SU-DHL-6 (cell line): Measurements from ENCODE around the gene SRGAP1.

Experiments
- H2AFZ ChIP-seq: fragments of 200-600 bp; sonication (generic); 2 replicates; pipeline ENCODE4 v1.6.1; 2014; ENCODE audit warnings: low read depth, mild to moderate bottlenecking, moderate library complexity, mixed read lengths, antibody characterized with exemption, low read length; ENCODE audit not compliant: severe bottlenecking
- H3F3A ChIP-seq: fragments of 200-600 bp; shearing (Covaris generic); 2 replicates; pipeline ENCODE4 v1.6.0; 2016; ENCODE audit warnings: antibody characterized with exemption, mild to moderate bottlenecking; ENCODE audit not compliant: insufficient read depth
- H3K27ac ChIP-seq: fragments of 200-600 bp; sonication (generic); 2 replicates; pipeline ENCODE4 v1.5.1; 2016; ENCODE audit warnings: low read depth, mild to moderate bottlenecking, low read length, moderate library complexity, mixed read lengths
- H3K27me3 ChIP-seq: fragments of 200-600 bp; sonication (generic), shearing (Covaris generic); 2 replicates; pipeline ENCODE4 v1.6.0; 2014; ENCODE audit warnings: mild to moderate bottlenecking, low read length
- H3K36me3 ChIP-seq: fragments of 200-600 bp; sonication (generic); 2 replicates; pipeline ENCODE4 v1.6.1; 2014; ENCODE audit warnings: mild to moderate bottlenecking, low read length, mixed read lengths
- H3K4me2 ChIP-seq: fragments of 300-600, 200-600 bp; shearing (Covaris generic), sonication (generic); 2 replicates; pipeline ENCODE4 v1.6.0; 2014; ENCODE audit warnings: low read length, low read depth, mild to moderate bottlenecking; ENCODE audit not compliant: poor library complexity, severe bottlenecking
- H3K4me3 ChIP-seq: fragments of 200-600 bp; sonication (generic); 2 replicates; pipeline ENCODE4 v1.5.1; 2014; ENCODE audit warnings: antibody characterized with exemption, low read length, mild to moderate bottlenecking, mixed read lengths; ENCODE audit not compliant: insufficient read depth, poor library complexity, severe bottlenecking
- H3K79me2 ChIP-seq: fragments of 200-600 bp; sonication (generic); 2 replicates; pipeline ENCODE4 v1.6.1; 2014; ENCODE audit warnings: mild to moderate bottlenecking, low read length, moderate library complexity; ENCODE audit not compliant: insufficient read depth
- H3K9ac ChIP-seq: fragments of 200-600 bp; sonication (generic); 2 replicates; pipeline ENCODE4 v1.7.0; 2014; ENCODE audit warnings: mild to moderate bottlenecking, low read length
- H3K9me2 ChIP-seq: fragments of 200-600 bp; sonication (generic); replicated peaks from 2 replicates; pipeline ENCODE4 v1.6.1; 2014; ENCODE audit warnings: low read length; ENCODE audit not compliant: insufficient read depth
- H3K9me3 ChIP-seq: fragments of 200-600 bp; sonication (generic); 2 replicates; pipeline ENCODE4 v1.6.1; 2014; ENCODE audit warnings: low read length, mixed read lengths; ENCODE audit not compliant: insufficient read depth
- H4K20me1 ChIP-seq: fragments of 200-600 bp; sonication (generic); 2 replicates; pipeline ENCODE4 v1.6.1; 2014; ENCODE audit warnings: low read depth, mild to moderate bottlenecking, antibody characterized with exemption, low read length, moderate library complexity, mixed read lengths
- EZH2phosphoT487 ChIP-seq: fragments of 200-600 bp; sonication (generic), shearing (Covaris generic); conservative IDR thresholded peaks from 2 replicates; pipeline ENCODE4 v1.6.1; 2018; ENCODE audit warnings: mild to moderate bottlenecking, antibody characterized with exemption, low read length, moderate library complexity, mixed read lengths
- TF ChIP-seq, protein P1 (sequence below): fragments of 200-600 bp; sonication (generic); IDR thresholded peaks from one replicate; pipeline ENCODE4 v1.5.1; 2017; ENCODE audit warnings: antibody characterized with exemption, mild to moderate bottlenecking, low read length, moderate library complexity; ENCODE audit not compliant: insufficient read depth, poor library complexity, severe bottlenecking

The SRGAP1 gene

GRCh38 chr12:64092507-64093196, 248.2 kb downstream of the SRGAP1 start:
- Histone ChIP-seq H3K79me2 (no peaks in the 10 kb centered on the region), H3K4me3 (no peak overlapping the region), H3K9me2 (no peaks in the 10 kb centered on the region), H3K4me2 (no peak overlapping the region), H3K9ac (no peak overlapping the region), H3F3A (no peaks in the 10 kb centered on the region), H3K36me3 (no peaks in the 10 kb centered on the region), H3K9me3 (no peaks in the 10 kb centered on the region), H4K20me1 (no peaks in the 10 kb centered on the region; the same call in 1 of the 2 replicates), H3K27me3 (no peaks in the 10 kb centered on the region), H3K27ac (no peak overlapping the region), H2AFZ (no peak overlapping the region)
- TF ChIP-seq EZH2phosphoT487 = no peak
- TF ChIP-seq, protein P1, sequence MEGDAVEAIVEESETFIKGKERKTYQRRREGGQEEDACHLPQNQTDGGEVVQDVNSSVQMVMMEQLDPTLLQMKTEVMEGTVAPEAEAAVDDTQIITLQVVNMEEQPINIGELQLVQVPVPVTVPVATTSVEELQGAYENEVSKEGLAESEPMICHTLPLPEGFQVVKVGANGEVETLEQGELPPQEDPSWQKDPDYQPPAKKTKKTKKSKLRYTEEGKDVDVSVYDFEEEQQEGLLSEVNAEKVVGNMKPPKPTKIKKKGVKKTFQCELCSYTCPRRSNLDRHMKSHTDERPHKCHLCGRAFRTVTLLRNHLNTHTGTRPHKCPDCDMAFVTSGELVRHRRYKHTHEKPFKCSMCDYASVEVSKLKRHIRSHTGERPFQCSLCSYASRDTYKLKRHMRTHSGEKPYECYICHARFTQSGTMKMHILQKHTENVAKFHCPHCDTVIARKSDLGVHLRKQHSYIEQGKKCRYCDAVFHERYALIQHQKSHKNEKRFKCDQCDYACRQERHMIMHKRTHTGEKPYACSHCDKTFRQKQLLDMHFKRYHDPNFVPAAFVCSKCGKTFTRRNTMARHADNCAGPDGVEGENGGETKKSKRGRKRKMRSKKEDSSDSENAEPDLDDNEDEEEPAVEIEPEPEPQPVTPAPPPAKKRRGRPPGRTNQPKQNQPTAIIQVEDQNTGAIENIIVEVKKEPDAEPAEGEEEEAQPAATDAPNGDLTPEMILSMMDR = no peak

- no peak overlapping the region for H3K4me3 ChIP-seq
- TF ChIP-seq, protein P1 = no peak
- no peak for TF ChIP-seq EZH2phosphoT487
- no peak overlapping the region for H3K4me2 ChIP-seq
- H3K9me2 ChIP-seq = no peaks in the 10 kb centered on the region
- no peaks in the 10 kb centered on the region for H3K79me2 ChIP-seq
- no peaks in the 10 kb centered on the region for H3K9me3 ChIP-seq
- no peaks in the 10 kb centered on the region; the same call in 1 of the 2 replicates for H4K20me1 ChIP-seq
- no peak overlapping the region for H3K27ac ChIP-seq
- no peak overlapping the region for H2AFZ ChIP-seq
- H3K9ac ChIP-seq = no peak overlapping the region
- no peaks in the 10 kb centered on the region for H3K27me3 ChIP-seq
- H3F3A ChIP-seq = no peaks in the 10 kb centered on the region
- H3K36me3 ChIP-seq = no peaks in the 10 kb centered on the region
Observed at GRCh38 chr12:64093689-64094088, 249.2 kb downstream of the SRGAP1 start.

- H3K79me2 ChIP-seq = no peaks in the 10 kb centered on the region
- H3K4me2 ChIP-seq = no peak overlapping the region
- no peaks in the 10 kb centered on the region for H3K36me3 ChIP-seq
- no peak for TF ChIP-seq EZH2phosphoT487
- TF ChIP-seq, protein P1 = no peak
- H3F3A ChIP-seq = no peaks in the 10 kb centered on the region
- H3K27me3 ChIP-seq = no peaks in the 10 kb centered on the region
- H3K9me2 ChIP-seq = no peaks in the 10 kb centered on the region
- H4K20me1 ChIP-seq = no peaks in the 10 kb centered on the region; the same call in 1 of the 2 replicates
- H3K9me3 ChIP-seq = no peaks in the 10 kb centered on the region
- no peak overlapping the region for H3K4me3 ChIP-seq
- no peak overlapping the region for H3K9ac ChIP-seq
- H3K27ac ChIP-seq = no peak overlapping the region
- no peak overlapping the region for H2AFZ ChIP-seq
Observed at GRCh38 chr12:64097366-64098105, 253.0 kb downstream of the SRGAP1 start.
